GM12891 (cell line): ENCODE measurements around the gene BCAN.

ENCODE experiments used
- PAX5 ChIP-seq: IDR thresholded peaks from 2 replicates; pipeline ENCODE4 v1.6.1; 2011; ENCODE audit warnings: low read length, moderate library complexity, mild to moderate bottlenecking; ENCODE audit not compliant: insufficient read depth, severe bottlenecking
- POLR2A ChIP-seq: IDR thresholded peaks from 2 replicates; pipeline ENCODE4 v1.6.1; 2011; ENCODE audit warnings: low read depth, low read length, control low read depth
- POLR2AphosphoS5 ChIP-seq: IDR thresholded peaks from 2 replicates; pipeline ENCODE4 v1.6.1; 2011; ENCODE audit warnings: low read depth, low read length, control low read depth
- POU2F2 ChIP-seq: IDR thresholded peaks from 2 replicates; pipeline ENCODE4 v1.6.1; 2011; ENCODE audit warnings: low read depth, mild to moderate bottlenecking, control low read depth, low read length, moderate library complexity
- TAF1 ChIP-seq: IDR thresholded peaks from 2 replicates; pipeline ENCODE4 v1.6.1; 2011; ENCODE audit warnings: low read depth, low read length, control low read depth

DNA sequence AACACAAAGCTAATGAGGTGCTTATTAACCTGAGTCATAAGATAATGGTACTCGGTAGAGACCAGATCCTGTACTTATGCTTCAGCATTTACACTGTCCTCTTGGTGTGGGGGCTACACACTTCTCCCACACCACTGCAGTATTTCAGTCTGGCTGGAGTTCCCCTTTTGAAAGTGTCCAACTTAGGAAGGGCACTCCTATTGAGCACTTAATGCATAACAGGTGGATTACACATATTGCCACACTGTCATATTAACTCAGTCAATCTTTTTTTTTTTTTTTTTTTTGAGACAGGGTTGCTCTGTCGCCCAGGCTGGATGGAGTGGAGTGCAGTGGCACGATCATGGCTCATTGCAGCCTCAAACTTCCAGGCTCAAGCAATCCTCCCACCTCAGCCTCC lies 42.1 kb upstream of the BCAN start:
- no peak for TF ChIP-seq POLR2A
- TF ChIP-seq TAF1 = no peak
- no peak for TF ChIP-seq POLR2AphosphoS5
- no peak for TF ChIP-seq PAX5
- TF ChIP-seq POU2F2 = no peak
